Measurements from ENCODE around the gene CLEC20A. TPM values are rescaled to one million over a fixed set of nuclear protein-coding genes. Genes with fewer than 3 reads are reported as not detected.
A peak's percentile ranks its signal among the peaks of the same experiment; 100 is the strongest.

CLEC20A gene
- total RNA-seq, 1 experiment from 2014 or later: not detected

DNA sequence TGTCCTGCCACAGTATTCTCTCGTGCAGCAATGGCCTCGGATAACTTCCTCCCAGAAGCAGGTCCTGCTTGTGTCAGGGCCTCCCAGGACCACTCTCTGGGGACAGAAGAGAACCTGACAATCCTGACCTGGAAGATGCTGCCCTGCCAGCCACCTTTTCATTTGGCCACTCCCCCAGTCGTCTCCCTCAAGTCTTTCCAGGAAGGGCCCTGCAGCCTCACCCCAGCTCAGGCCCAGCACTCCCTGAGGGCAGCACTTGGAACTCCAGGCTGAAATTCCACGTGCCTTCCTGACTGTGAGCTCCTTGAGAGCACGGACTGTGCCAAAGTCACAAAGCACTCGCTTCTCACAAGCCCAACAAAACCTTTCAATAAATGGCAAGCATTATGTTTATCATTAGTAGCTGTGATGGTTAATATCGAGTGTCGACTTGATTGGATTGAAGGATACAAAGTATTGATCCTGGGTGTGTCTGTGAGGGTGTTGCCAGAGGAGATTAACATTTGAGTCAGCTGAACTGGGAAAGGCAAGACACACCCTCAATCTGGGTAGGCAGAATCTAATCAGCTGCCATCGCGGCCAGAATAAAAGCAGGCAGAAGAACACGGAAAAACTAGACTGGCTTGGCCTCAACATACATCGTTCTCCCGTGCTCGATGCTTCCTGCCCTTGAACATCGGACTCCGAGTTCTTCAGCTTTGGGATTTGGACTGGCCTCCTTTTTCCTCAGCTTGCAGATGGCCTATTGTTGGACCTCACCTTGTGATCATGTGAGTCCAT, 2.3 kb upstream of the CLEC20A start:
- H3K36me3 ChIP-seq (replicated peaks; ENCODE audit: control insufficient read depth, insufficient read depth, low read length): no peaks in the 10 kb centered on the region
- H3K4me3 ChIP-seq (ENCODE audit: insufficient read depth, low read depth, low read length): no peak overlapping the region
- no peaks in the 10 kb centered on the region for H3K27me3 ChIP-seq (ENCODE audit: control insufficient read depth, insufficient read depth, low read length)
- DNase-seq: peak; percentile 61

DNA sequence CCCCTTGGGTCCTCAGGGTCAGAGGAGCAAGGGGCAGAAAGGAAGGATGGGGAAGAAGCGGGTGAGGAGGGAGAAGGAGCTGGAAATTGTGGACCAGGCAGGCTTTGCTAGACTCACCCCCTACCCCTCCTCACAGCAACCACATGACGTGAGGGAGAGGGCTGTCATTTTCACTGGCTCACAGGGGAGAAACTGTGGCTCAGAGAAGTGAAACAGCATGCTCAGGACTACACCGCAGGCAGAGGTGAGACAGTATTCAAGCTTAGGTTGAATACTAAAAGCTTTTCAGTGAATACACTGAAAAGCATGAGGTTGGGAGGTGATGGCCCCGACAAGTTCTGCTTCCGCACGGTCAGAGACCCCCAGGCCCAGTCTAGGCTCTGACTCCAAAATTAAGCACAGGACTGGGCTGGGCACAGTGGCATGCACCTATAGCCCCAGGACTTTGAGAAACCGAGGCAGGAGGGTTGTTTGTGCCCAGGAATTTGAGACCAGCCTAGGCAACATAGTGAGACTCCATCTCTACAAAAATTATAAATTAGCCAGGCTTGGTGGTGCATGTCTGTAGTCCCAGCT, 1.2 kb upstream of the CLEC20A start:
- peak; percentile 11 for DNase-seq
- Histone ChIP-seq H3K27me3 (ENCODE audit: control insufficient read depth, insufficient read depth, low read length) (no peaks in the 10 kb centered on the region), H3K4me3 (ENCODE audit: insufficient read depth, low read depth, low read length) (no peak overlapping the region), H3K36me3 (replicated peaks; ENCODE audit: control insufficient read depth, insufficient read depth, low read length) (no peaks in the 10 kb centered on the region)

DNA sequence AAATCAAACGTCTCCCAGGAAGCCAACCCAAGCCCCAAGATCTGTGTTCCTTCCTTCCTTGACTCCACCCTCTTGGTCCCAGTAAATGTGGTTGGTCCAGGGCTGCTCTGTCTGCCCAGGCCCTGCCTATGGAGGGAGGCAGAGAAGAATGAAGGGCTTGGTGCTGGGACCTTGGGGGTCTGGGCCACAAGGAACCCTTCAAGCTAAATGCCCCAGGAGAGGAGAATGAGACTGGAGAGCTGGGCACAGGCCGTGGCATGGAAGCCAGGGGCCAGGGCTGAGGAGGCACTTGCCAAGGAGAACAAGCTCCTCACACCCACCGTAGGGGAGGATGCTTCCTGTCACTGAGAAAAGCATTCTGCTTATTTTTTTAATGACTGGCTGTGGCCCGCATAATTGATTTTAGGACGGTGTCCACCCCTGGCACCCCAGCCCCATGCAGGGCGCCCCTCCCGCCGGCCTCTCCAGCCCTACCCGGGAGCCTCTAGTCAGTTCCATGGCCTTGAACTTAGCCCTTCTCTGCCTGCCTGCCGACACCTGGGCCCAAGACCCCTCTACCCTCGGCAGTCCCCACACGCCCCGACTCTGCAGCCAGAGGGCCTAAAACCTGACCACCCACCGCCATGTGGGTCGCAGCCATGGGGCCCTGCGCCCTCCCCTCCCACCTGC, 889 bp downstream of the CLEC20A start:
- H3K27me3 ChIP-seq (ENCODE audit: control insufficient read depth, insufficient read depth, low read length): no peaks in the 10 kb centered on the region

GRCh38 chr1:178495158-178495557, 1.6 kb downstream of the CLEC20A start:
- Histone ChIP-seq H3K27me3 (ENCODE audit: control insufficient read depth, insufficient read depth, low read length) (no peaks in the 10 kb centered on the region), H3K4me3 (ENCODE audit: insufficient read depth, low read depth, low read length) (no peak overlapping the region), H3K36me3 (replicated peaks; ENCODE audit: control insufficient read depth, insufficient read depth, low read length) (no peaks in the 10 kb centered on the region)
- peak; percentile 39 for DNase-seq

More for the DNA sequence above, 889 bp downstream of the CLEC20A start:
- Histone ChIP-seq H3K4me3 (ENCODE audit: insufficient read depth, low read depth, low read length) (no peak overlapping the region), H3K36me3 (replicated peaks; ENCODE audit: control insufficient read depth, insufficient read depth, low read length) (no peaks in the 10 kb centered on the region)
- DNase-seq: peak; percentile 59

DNA sequence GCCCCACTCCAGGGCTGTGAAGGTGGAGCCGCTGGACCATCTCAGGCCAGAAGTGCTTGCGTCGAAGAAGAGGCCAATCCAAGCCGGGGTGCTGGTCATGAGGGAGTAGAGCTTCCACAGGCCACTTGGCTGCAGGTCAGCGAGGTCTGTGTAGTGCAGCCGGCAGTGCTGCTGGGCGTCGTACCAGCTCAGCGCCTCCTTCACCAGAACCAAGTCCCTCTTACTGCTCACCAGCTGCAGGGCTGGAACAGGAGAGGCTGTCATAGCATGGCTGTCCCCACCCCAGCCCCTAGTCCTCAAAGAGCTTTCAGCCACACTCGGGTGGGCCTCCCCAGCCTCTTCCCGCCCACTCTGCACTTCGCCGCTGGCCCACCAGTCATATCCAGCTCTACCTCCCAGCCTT, 2.2 kb downstream of the CLEC20A start:
- DNase-seq: peak; percentile 30
- H3K27me3 ChIP-seq (ENCODE audit: control insufficient read depth, insufficient read depth, low read length): no peaks in the 10 kb centered on the region
- H3K4me3 ChIP-seq (ENCODE audit: insufficient read depth, low read depth, low read length): no peak overlapping the region
- no peaks in the 10 kb centered on the region for H3K36me3 ChIP-seq (replicated peaks; ENCODE audit: control insufficient read depth, insufficient read depth, low read length)

DNA sequence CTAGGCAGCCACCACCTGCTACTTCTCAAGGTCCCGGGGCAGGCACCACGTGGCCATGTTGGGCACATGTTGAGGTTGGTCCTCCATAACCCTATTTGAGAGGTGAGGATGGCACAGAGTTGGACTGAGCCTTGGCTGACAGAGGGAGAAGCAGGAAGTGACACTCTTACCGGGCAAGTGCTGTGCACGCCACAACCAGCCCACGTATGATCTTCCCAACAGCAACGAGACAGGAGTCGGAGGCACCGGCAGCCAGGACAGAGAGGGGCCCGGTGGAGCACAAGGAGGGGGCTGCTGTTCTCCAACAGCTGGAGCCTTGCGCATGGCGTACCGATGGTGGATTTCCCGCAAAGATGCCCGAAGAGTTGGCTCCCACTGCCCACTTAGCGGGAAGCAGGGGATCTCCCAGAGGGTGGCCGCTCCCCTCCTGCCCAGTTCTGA, 3.4 kb downstream of the CLEC20A start:
- no peaks in the 10 kb centered on the region for H3K36me3 ChIP-seq (replicated peaks; ENCODE audit: control insufficient read depth, insufficient read depth, low read length)
- H3K4me3 ChIP-seq (ENCODE audit: insufficient read depth, low read depth, low read length): no peak overlapping the region
- no peaks in the 10 kb centered on the region for H3K27me3 ChIP-seq (ENCODE audit: control insufficient read depth, insufficient read depth, low read length)
- DNase-seq: peak; percentile 21

GRCh38 chr1:178492341-178492740, 4.4 kb downstream of the CLEC20A start:
- no peak overlapping the region for H3K4me3 ChIP-seq (ENCODE audit: insufficient read depth, low read depth, low read length)
- H3K36me3 ChIP-seq (replicated peaks; ENCODE audit: control insufficient read depth, insufficient read depth, low read length): no peaks in the 10 kb centered on the region
- no peaks in the 10 kb centered on the region for H3K27me3 ChIP-seq (ENCODE audit: control insufficient read depth, insufficient read depth, low read length)
- DNase-seq: peak; percentile 39

- peak; percentile 39 for DNase-seq
- no peaks in the 10 kb centered on the region for H3K36me3 ChIP-seq (replicated peaks; ENCODE audit: control insufficient read depth, insufficient read depth, low read length)
- no peak overlapping the region for H3K4me3 ChIP-seq (ENCODE audit: insufficient read depth, low read depth, low read length)
- no peaks in the 10 kb centered on the region for H3K27me3 ChIP-seq (ENCODE audit: control insufficient read depth, insufficient read depth, low read length)
Observed at GRCh38 chr1:178491721-178492120, 5.0 kb downstream of the CLEC20A start.

- no peaks in the 10 kb centered on the region for H3K27me3 ChIP-seq (ENCODE audit: control insufficient read depth, insufficient read depth, low read length)
- H3K4me3 ChIP-seq (ENCODE audit: insufficient read depth, low read depth, low read length): no peak overlapping the region
- H3K36me3 ChIP-seq (replicated peaks; ENCODE audit: control insufficient read depth, insufficient read depth, low read length): no peaks in the 10 kb centered on the region
- DNase-seq: peak; percentile 19
Observed at GRCh38 chr1:178490967-178491366, 5.8 kb downstream of the CLEC20A start.

DNA sequence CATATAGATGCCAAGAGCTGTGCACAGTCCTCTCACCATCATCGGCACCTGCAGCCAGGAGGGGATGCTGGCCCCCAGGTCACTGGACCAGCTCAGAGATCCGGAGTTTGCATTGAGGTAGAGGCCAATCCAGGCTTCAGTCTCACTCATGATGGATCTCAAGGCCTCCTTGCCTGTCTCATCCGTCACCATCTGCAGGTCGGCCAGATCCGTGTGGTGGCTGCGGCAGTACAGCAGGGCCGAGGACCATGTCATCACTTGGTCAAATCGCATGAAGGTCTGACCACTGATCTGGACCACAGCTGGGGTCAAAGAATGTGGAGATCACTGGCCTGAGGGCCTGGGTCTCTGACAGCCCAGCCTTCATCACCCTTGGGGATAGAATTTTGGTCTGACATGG, 6.6 kb downstream of the CLEC20A start:
- H3K27me3 ChIP-seq (ENCODE audit: control insufficient read depth, insufficient read depth, low read length): no peaks in the 10 kb centered on the region
- H3K36me3 ChIP-seq (replicated peaks; ENCODE audit: control insufficient read depth, insufficient read depth, low read length): no peaks in the 10 kb centered on the region
- DNase-seq: peak; percentile 15

DNA sequence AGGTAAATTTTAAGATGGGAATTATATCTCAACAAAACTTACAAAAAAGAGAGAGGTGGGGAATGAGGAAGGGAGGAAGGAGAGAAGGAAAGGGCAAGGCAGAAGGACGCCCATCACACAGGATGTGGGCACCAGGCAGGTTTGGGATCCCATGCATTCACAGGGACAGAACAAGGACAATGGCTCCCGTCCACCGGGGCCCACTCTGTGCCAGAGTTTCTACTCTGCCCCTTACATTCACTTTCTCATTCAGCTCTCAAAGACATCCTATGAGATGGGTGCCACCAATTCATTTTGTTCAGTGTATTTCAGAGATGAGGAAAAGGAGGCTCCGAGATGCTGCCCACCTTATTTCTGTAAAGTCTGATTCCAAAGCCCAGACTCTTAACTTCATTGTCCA, 7.4 kb downstream of the CLEC20A start:
- peak; percentile 28 for DNase-seq
- Histone ChIP-seq H3K27me3 (ENCODE audit: control insufficient read depth, insufficient read depth, low read length) (no peaks in the 10 kb centered on the region), H3K4me3 (ENCODE audit: insufficient read depth, low read depth, low read length) (no peak overlapping the region), H3K36me3 (replicated peaks; ENCODE audit: control insufficient read depth, insufficient read depth, low read length) (no peaks in the 10 kb centered on the region)

More for the DNA sequence above, 6.6 kb downstream of the CLEC20A start:
- no peak overlapping the region for H3K4me3 ChIP-seq (ENCODE audit: insufficient read depth, low read depth, low read length)

GRCh38 chr1:178488393-178488792, 8.4 kb downstream of the CLEC20A start:
- H3K4me3 ChIP-seq (ENCODE audit: insufficient read depth, low read depth, low read length): no peak overlapping the region
- peak; percentile 16 for DNase-seq
- H3K36me3 ChIP-seq (replicated peaks; ENCODE audit: control insufficient read depth, insufficient read depth, low read length): no peaks in the 10 kb centered on the region
- H3K27me3 ChIP-seq (ENCODE audit: control insufficient read depth, insufficient read depth, low read length): no peaks in the 10 kb centered on the region

DNA sequence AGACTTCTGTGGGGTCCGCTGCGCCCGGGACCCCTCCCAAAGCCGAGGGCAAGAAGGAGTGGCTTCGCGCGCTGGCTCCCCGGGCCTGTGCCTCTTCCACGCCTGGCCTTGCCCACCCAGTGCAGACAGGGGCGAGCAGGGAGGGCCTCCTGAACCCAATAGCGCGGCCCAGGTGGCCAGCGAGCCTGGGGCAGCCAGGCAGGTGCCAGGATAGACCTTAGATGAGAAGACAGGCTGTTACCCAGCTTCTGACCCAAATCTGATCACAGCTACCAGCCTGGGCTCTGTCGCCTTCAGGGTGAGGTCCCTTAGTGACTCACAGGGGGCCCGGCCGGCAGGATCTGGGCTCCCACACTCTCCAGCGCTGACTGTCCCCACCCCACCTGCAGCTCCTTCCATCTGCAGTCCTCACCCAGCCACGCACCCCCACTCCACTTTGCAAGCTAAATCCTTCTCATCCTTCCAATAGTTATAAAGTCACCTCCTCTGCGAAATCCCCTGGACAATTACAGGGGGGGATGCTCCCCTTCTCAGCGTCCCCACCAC, 9.6 kb downstream of the CLEC20A start:
- Histone ChIP-seq H3K36me3 (replicated peaks; ENCODE audit: control insufficient read depth, insufficient read depth, low read length) (no peaks in the 10 kb centered on the region), H3K27me3 (ENCODE audit: control insufficient read depth, insufficient read depth, low read length) (no peaks in the 10 kb centered on the region), H3K4me3 (ENCODE audit: insufficient read depth, low read depth, low read length) (no peak overlapping the region)
- no peak for DNase-seq

- peak; percentile 72 for DNase-seq
- Histone ChIP-seq H3K4me3 (ENCODE audit: insufficient read depth, low read depth, low read length) (no peak overlapping the region), H3K27me3 (ENCODE audit: control insufficient read depth, insufficient read depth, low read length) (no peaks in the 10 kb centered on the region), H3K36me3 (replicated peaks; ENCODE audit: control insufficient read depth, insufficient read depth, low read length) (no peaks in the 10 kb centered on the region)
Observed at GRCh38 chr1:178486100-178487069, 10.4 kb downstream of the CLEC20A start.
